BJ (cell line): ENCODE data around the gene REPIN1. TPM values are rescaled to one million over a fixed set of nuclear protein-coding genes. Genes with fewer than 3 reads are reported as not detected.

Experiments used
- CTCF ChIA-PET: fragments of 350-600 bp; formaldehyde crosslinking; extraction: SDS; loops from one replicate; lab custom pipeline; 2021; ENCODE audit warnings: antibody characterized with exemption, inconsistent platforms; lab: Yijun Ruan, JAX
- POLR2A ChIA-PET: fragments of 300-600 bp; sonication (Branson Sonifier 250); formaldehyde crosslinking; extraction: SDS; loops from one replicate; lab custom pipeline; 2021; ENCODE audit warnings: antibody characterized with exemption; lab: Charles Lee
- DNase-seq: peaks from one replicate; pipeline ENCODE4 v3.0.0-alpha.2; 2011; ENCODE audit warnings: low read depth
- H3K27me3 ChIP-seq: 2 replicates; pipeline ENCODE4 v1.6.0; 2011; ENCODE audit warnings: low read length; ENCODE audit not compliant: control insufficient read depth, insufficient read depth
- H3K36me3 ChIP-seq: 2 replicates; pipeline ENCODE4 v1.5.1; 2011; ENCODE audit warnings: low read length; ENCODE audit not compliant: control insufficient read depth, insufficient read depth
- H3K4me3 ChIP-seq: 2 replicates; pipeline ENCODE4 v1.5.1; 2011; ENCODE audit warnings: low read depth, mild to moderate bottlenecking, control low read depth, low read length
- polyA plus RNA-seq: library from polyadenylated mRNA; depleted of rRNA; stranded (reverse); fragments of >200 nt; gene quantifications from 2 replicates; pipeline ENCODE4 v1.2.3, GENCODE V29; 2011
- TF ChIP-seq, protein P1 (sequence below): IDR thresholded peaks from 2 replicates; pipeline ENCODE4 v1.5.1; 2011; ENCODE audit warnings: low read depth, mild to moderate bottlenecking, control low read depth, inconsistent platforms, low read length, moderate library complexity; ENCODE audit not compliant: insufficient read depth

REPIN1 gene
- polyA plus RNA-seq, 1 experiment = 65.7 TPM

DNA sequence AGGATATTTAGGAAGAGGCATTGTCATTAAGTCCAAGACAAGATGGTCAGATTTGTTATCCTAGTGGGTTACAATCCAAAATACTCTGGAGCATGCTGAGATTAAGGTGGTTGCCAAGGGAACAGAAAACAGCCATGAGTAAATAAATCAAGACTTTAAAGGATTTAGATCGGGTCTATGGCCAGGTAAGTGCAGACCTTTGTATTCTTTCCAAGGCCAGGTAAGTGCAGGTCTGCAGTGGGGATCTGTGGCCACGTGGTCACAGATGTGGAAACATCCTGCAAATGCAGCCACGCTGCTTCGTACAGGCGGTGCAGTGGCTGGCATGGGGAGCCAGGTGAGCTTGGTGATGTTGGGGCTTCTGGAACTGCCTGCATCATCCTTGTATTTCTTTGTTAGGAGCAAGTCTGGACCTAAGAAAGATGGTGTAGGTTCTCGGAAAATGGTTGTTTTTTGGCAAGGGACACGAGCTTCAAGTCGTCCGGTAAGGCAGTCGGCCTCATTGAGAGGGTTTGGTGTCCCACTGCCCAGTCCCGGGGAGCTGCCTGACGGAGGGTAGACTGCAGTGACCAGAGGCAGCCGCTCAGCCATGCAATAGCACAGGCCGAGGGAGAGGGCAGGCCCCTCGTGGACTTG lies 32.3 kb downstream of the REPIN1 start:
- DNase-seq = no peak
- ChIA-PET POLR2A (no interaction called here), CTCF (no interaction called here)
- H3K27me3 ChIP-seq = no peaks in the 10 kb centered on the region
- TF ChIP-seq, protein P1, sequence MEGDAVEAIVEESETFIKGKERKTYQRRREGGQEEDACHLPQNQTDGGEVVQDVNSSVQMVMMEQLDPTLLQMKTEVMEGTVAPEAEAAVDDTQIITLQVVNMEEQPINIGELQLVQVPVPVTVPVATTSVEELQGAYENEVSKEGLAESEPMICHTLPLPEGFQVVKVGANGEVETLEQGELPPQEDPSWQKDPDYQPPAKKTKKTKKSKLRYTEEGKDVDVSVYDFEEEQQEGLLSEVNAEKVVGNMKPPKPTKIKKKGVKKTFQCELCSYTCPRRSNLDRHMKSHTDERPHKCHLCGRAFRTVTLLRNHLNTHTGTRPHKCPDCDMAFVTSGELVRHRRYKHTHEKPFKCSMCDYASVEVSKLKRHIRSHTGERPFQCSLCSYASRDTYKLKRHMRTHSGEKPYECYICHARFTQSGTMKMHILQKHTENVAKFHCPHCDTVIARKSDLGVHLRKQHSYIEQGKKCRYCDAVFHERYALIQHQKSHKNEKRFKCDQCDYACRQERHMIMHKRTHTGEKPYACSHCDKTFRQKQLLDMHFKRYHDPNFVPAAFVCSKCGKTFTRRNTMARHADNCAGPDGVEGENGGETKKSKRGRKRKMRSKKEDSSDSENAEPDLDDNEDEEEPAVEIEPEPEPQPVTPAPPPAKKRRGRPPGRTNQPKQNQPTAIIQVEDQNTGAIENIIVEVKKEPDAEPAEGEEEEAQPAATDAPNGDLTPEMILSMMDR = no peak
- no peak overlapping the region for H3K4me3 ChIP-seq
- H3K36me3 ChIP-seq = no peaks in the 10 kb centered on the region; the same call in none of the 2 replicates

DNA sequence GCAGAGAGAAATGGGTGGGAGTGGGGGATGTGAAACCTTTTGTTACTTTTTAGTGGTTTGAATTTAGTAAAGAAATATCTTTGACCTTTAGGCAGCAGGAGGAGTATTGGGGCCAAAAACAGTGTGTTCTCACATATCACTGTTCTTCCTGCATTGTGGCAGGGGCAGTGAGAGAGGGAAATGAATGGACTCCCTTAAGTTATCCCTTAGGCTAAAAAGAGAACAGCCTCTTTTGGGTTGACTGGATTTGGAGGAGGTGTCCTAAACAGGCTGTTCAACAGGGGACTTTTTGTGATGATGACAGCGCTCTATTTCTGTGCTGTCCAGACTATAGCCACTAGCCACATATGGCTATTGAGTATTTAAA lies 32.8 kb downstream of the REPIN1 start:
- ChIA-PET CTCF (interaction anchor here (1.9 kb wide), 1 partner anchor 8 kb away, joined by 7 read pairs; no protein-coding TSS in a partner anchor), POLR2A (no interaction called here)
- DNase-seq = no peak
- TF ChIP-seq, protein P1 = no peak
- H3K36me3 ChIP-seq = no peaks in the 10 kb centered on the region; the same call in none of the 2 replicates
- no peaks in the 10 kb centered on the region for H3K27me3 ChIP-seq
- H3K4me3 ChIP-seq = no peak overlapping the region

- TF ChIP-seq, protein P1 = no peak
- no peak overlapping the region for H3K4me3 ChIP-seq
- ChIA-PET CTCF (interaction anchor here (0.5 to 1.9 kb wide), 8 partner anchors 9 to 115 kb away, joined by 3 to 7 read pairs (median 3); no protein-coding TSS in a partner anchor), POLR2A (no interaction called here)
- H3K36me3 ChIP-seq = no peaks in the 10 kb centered on the region; the same call in none of the 2 replicates
- DNase-seq = no peak
- H3K27me3 ChIP-seq = no peaks in the 10 kb centered on the region
Observed at GRCh38 chr7:150401861-150402631, 33.4 kb downstream of the REPIN1 start.

DNA sequence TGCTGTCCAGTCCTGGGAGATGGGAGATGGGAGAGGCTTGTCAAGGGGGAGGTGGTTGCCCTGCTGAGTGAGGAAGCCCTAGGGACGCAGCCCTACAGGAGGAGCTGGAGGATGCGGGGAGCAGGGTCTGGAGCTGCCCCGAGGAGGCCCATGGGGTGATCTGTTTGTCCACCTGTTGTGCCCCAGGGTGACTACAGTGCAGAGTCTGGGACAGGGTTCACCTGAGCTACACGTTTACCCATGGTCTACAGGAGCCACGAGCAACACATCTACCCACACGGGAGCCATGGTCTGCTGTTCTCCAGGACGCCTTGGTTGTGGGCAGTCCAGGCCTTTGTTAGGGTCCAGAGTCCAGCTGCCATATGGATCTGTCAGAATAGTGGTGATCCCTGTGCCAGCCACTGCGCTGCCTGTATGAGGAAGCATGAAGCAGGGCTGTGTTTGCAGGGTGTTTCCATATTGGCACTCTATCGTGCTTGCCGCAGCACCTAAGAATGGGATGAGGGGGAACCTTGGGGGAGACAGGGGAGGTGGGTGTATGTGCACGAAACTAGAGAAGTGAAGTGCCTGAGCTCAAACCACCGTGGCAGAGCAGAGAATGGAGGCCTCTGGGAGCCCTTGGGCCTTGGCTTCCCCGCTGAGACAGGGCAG lies 34.2 kb downstream of the REPIN1 start:
- ChIA-PET CTCF (interaction anchor here (0.5 to 1.9 kb wide), 9 partner anchors 10 to 661 kb away, joined by 3 to 7 read pairs (median 3); no protein-coding TSS in a partner anchor), POLR2A (no interaction called here)
- no peak overlapping the region for H3K4me3 ChIP-seq
- DNase-seq = no peak
- TF ChIP-seq, protein P1 = no peak
- no peaks in the 10 kb centered on the region for H3K27me3 ChIP-seq
- peaks cover 2% of the 10 kb centered on the region; the same call in 1 of the 2 replicates for H3K36me3 ChIP-seq
